GM18858 (cell line): ENCODE data around the gene TTPAL.

ENCODE experiments used
- ATAC-seq: cut with Tn5 transposase; IDR thresholded peaks from one replicate; pipeline ENCODE4 v1.9.1; 2021; ENCODE audit not compliant: unreplicated experiment

Gene TTPAL

GRCh38 chr20:44532981-44533331 lies 57.3 kb downstream of the TTPAL start:
- ATAC-seq: no peak

GRCh38 chr20:44533928-44534327 lies 58.3 kb downstream of the TTPAL start:
- no peak for ATAC-seq

- no peak for ATAC-seq
Measured at GRCh38 chr20:44536175-44536574, 60.5 kb downstream of the TTPAL start.

- ATAC-seq: no peak
Measured at GRCh38 chr20:44537993-44538392, 62.3 kb downstream of the TTPAL start.

- no peak for ATAC-seq
Measured at GRCh38 chr20:44540834-44541233, 65.2 kb downstream of the TTPAL start.

- ATAC-seq: no peak
Measured at GRCh38 chr20:44541992-44542391, 66.3 kb downstream of the TTPAL start.

- ATAC-seq: no peak
Measured at GRCh38 chr20:44542890-44543289, 67.2 kb downstream of the TTPAL start.

GRCh38 chr20:44543358-44543757 lies 67.7 kb downstream of the TTPAL start:
- no peak for ATAC-seq
